Keratinocyte (primary cell): ENCODE measurements around the gene SMAD7. TPM values are rescaled to one million over a fixed set of nuclear protein-coding genes. Genes with fewer than 3 reads are reported as not detected.

Source experiments
- DNase-seq: peaks from one replicate; pipeline ENCODE4 v3.0.0-alpha.2; 2011; ENCODE audit warnings: low read depth, missing footprints, low spot score
- FAIRE-seq: peaks from 2 replicates; lab custom pipeline; 2011; peaks lifted over from hg19 to GRCh38; lab: Jason Lieb, UNC
- H2AFZ ChIP-seq: 2 replicates; pipeline ENCODE4 v1.6.0; 2012; ENCODE audit warnings: low read length, control low read depth, inconsistent platforms; ENCODE audit not compliant: control insufficient read depth
- H3K27ac ChIP-seq: 2 replicates; pipeline ENCODE4 v1.5.1; 2011; ENCODE audit warnings: low read length; ENCODE audit not compliant: control insufficient read depth, insufficient read depth
- H3K27me3 ChIP-seq: 3 replicates; pipeline ENCODE4 v1.6.0; 2011; ENCODE audit warnings: low read length; ENCODE audit not compliant: control insufficient read depth, insufficient read depth; ENCODE audit errors: extremely low read depth
- H3K36me3 ChIP-seq, 2 experiments: 2 replicates in 1 of 2; 3 replicates in 1 of 2; pipeline ENCODE4 v1.5.1; 2011; ENCODE audit warnings: low read length in 2 of 2, mild to moderate bottlenecking in 1 of 2; ENCODE audit not compliant: control insufficient read depth in 2 of 2, insufficient read depth in 2 of 2; ENCODE audit errors: extremely low read depth in 1 of 2
- H3K4me1 ChIP-seq: 3 replicates; pipeline ENCODE4 v1.5.1; 2011; ENCODE audit warnings: low read length; ENCODE audit not compliant: control insufficient read depth, insufficient read depth; ENCODE audit errors: extremely low read depth
- H3K4me2 ChIP-seq: 3 replicates; pipeline ENCODE4 v1.6.0; 2011; ENCODE audit warnings: low read depth, low read length; ENCODE audit not compliant: control insufficient read depth, insufficient read depth; ENCODE audit errors: extremely low read depth
- H3K4me3 ChIP-seq, 3 experiments: fragments of 200-600 bp in 1 of 3; sonication (generic) in 1 of 3; 2 replicates in 2 of 3; 3 replicates in 1 of 3; pipeline ENCODE4 v1.5.1; 2011 to 2016; ENCODE audit warnings: low read length in 3 of 3, mild to moderate bottlenecking in 3 of 3, control low read depth in 2 of 3, inconsistent platforms in 1 of 3, low read depth in 1 of 3, mixed read lengths in 1 of 3, mixed run types in 1 of 3, moderate library complexity in 1 of 3; ENCODE audit not compliant: control insufficient read depth in 2 of 3, insufficient read depth in 2 of 3; ENCODE audit errors: extremely low read depth in 1 of 3
- H3K79me2 ChIP-seq: 2 replicates; pipeline ENCODE4 v1.6.0; 2012; ENCODE audit warnings: low read length; ENCODE audit not compliant: control insufficient read depth, insufficient read depth
- H3K9ac ChIP-seq: 3 replicates; pipeline ENCODE4 v1.6.0; 2011; ENCODE audit warnings: low read length; ENCODE audit not compliant: control insufficient read depth, insufficient read depth; ENCODE audit errors: extremely low read depth
- H3K9me1 ChIP-seq: 3 replicates; pipeline ENCODE4 v1.6.0; 2011; ENCODE audit warnings: low read length; ENCODE audit not compliant: control insufficient read depth, insufficient read depth; ENCODE audit errors: extremely low read depth
- H3K9me3 ChIP-seq: 2 replicates; pipeline ENCODE4 v1.5.1; 2012; ENCODE audit warnings: low read depth, low read length; ENCODE audit not compliant: control insufficient read depth
- H4K20me1 ChIP-seq: 3 replicates; pipeline ENCODE4 v1.6.0; 2011; ENCODE audit warnings: low read length; ENCODE audit not compliant: control insufficient read depth, insufficient read depth; ENCODE audit errors: extremely low read depth
- CTCF ChIP-seq, 3 experiments: IDR thresholded peaks in 1 of 3; conservative IDR thresholded peaks in 1 of 3; optimal IDR thresholded peaks in 1 of 3; 2 replicates in 2 of 3; 3 replicates in 1 of 3; pipeline versions ENCODE3 to v1.5.1; 2011; ENCODE audit warnings: low read length in 3 of 3, mild to moderate bottlenecking in 3 of 3, moderate library complexity in 2 of 3, control low read depth in 1 of 3, inconsistent platforms in 1 of 3; ENCODE audit not compliant: insufficient read depth in 2 of 3; ENCODE audit errors: extremely low read depth in 1 of 3
- EZH2 ChIP-seq: IDR thresholded peaks from one replicate; pipeline ENCODE4 v1.6.1; 2012; ENCODE audit warnings: inconsistent platforms, mild to moderate bottlenecking, low read length, moderate library complexity
- dilution Hi-C: fragments of 300-500 bp; cut with MboI; formaldehyde crosslinking; loops from one replicate; pipeline ENCODE4 v1.7.0; 2020; ENCODE audit warnings: low sequenced_read_pairs; ENCODE audit not compliant: extremely low pct_ligation_motif_present
- polyA plus RNA-seq, 5 experiments: library from polyadenylated mRNA; depleted of rRNA in 3 of 5; stranded (reverse) in 3 of 5; stranded (forward) in 1 of 5; unstranded in 1 of 5; fragments of >200 nt; gene quantifications; 1 replicate in 1 of 5; 2 replicates in 3 of 5; 3 replicates in 1 of 5; pipeline versions ENCODE4 v1.2.1 to v1.2.3, GENCODE V29; 2011 to 2012; ENCODE audit warnings: missing spikeins in 2 of 5, low read depth in 1 of 5, low replicate concordance in 1 of 5

SMAD7 gene
- polyA plus RNA-seq, 1 donor (not counting 4 experiments of a cell fraction or from before 2014, with no cell fraction given), result 9.5 TPM

- Histone ChIP-seq H3K79me2 (no peaks in the 10 kb centered on the region), H3K27ac (no peak overlapping the region), H3K4me1 (peaks cover 30% of the 10 kb centered on the region), H2AFZ (no peak overlapping the region), H3K4me3 (no peak overlapping the region), H3K9me1 (no peaks in the 10 kb centered on the region), H3K9me3 (no peaks in the 10 kb centered on the region), H4K20me1 (no peaks in the 10 kb centered on the region), H3K4me2 (no peak overlapping the region), H3K9ac (no peak overlapping the region), H3K27me3 (no peaks in the 10 kb centered on the region), H3K36me3 (no peaks in the 10 kb centered on the region)
- no peak for DNase-seq
- no peak for TF ChIP-seq CTCF (optimal IDR thresholded peaks at IDR 0.05 in 1 of 3, IDR thresholded peaks at IDR 0.05 in 1 of 3, conservative IDR thresholded peaks at IDR 0.05 in 1 of 3; ENCODE audit: extremely low read depth in 1 of 3, insufficient read depth in 2 of 3, low read length in 3 of 3)
- no peak for TF ChIP-seq EZH2
- no peak for FAIRE-seq
- dilution Hi-C loops, result no loop called here
Observed at GRCh38 chr18:48992133-48992532, 41.4 kb upstream of the SMAD7 start.

GRCh38 chr18:48991676-48992075 is 40.9 kb upstream of the SMAD7 start:
- Histone ChIP-seq H3K4me1 (peaks cover 25% of the 10 kb centered on the region), H3K36me3 (no peaks in the 10 kb centered on the region)
- FAIRE-seq, result no peak

More at GRCh38 chr18:48991676-48992075, 40.9 kb upstream of the SMAD7 start:
- dilution Hi-C loops, result no loop called here
- H3K9ac ChIP-seq, result no peak overlapping the region
- TF ChIP-seq EZH2 (no peak), CTCF (optimal IDR thresholded peaks at IDR 0.05 in 1 of 3, IDR thresholded peaks at IDR 0.05 in 1 of 3, conservative IDR thresholded peaks at IDR 0.05 in 1 of 3; ENCODE audit: extremely low read depth in 1 of 3, insufficient read depth in 2 of 3, low read length in 3 of 3) (no peak)
- no peak overlapping the region for H3K27ac ChIP-seq
- H3K9me1 ChIP-seq, result no peaks in the 10 kb centered on the region
- H3K9me3 ChIP-seq, result no peaks in the 10 kb centered on the region
- DNase-seq, result no peak
- H3K4me2 ChIP-seq, result no peak overlapping the region
- no peaks in the 10 kb centered on the region for H4K20me1 ChIP-seq
- H3K27me3 ChIP-seq, result no peaks in the 10 kb centered on the region
- H2AFZ ChIP-seq, result no peak overlapping the region
- H3K79me2 ChIP-seq, result no peaks in the 10 kb centered on the region
- no peak overlapping the region for H3K4me3 ChIP-seq
